HepG2 (cell line): ENCODE results near the gene NKX1-2. TPM values are rescaled to one million over a fixed set of nuclear protein-coding genes. Genes with fewer than 3 reads are reported as not detected.

ENCODE experiments used
- DRAP1 ChIP-seq: IDR thresholded peaks from 2 replicates; pipeline ENCODE4 v1.6.1; 2016; ENCODE audit warnings: missing genetic modification reagents, missing compliant biosample characterization
- FOXM1 ChIP-seq: sonication (generic); formaldehyde crosslinking; IDR thresholded peaks from 2 replicates; pipeline ENCODE4 v1.5.0; 2020; ENCODE audit warnings: missing genetic modification reagents
- GTF2F1 ChIP-seq: fragments of 150-350 bp; IDR thresholded peaks from 2 replicates; pipeline ENCODE4 v1.6.1; 2014; ENCODE audit warnings: low read length
- HDAC2 ChIP-seq: sonication (generic); formaldehyde crosslinking; IDR thresholded peaks from 2 replicates; pipeline ENCODE4 v1.4.0; 2020; ENCODE audit warnings: missing genetic modification reagents
- HNF1B ChIP-seq: sonication (generic); formaldehyde crosslinking; IDR thresholded peaks from 2 replicates; pipeline ENCODE4 v1.5.1; 2020; ENCODE audit warnings: mild to moderate bottlenecking, moderate library complexity, missing genetic modification reagents
- MNT ChIP-seq: fragments of 450-650 bp; IDR thresholded peaks from 2 replicates; pipeline ENCODE4 v1.6.1; 2016
- MZF1 ChIP-seq: sonication (generic); formaldehyde crosslinking; IDR thresholded peaks from 2 replicates; pipeline ENCODE4 v1.8.1; 2023; ENCODE audit warnings: mild to moderate bottlenecking, missing genetic modification reagents, borderline replicate concordance
- RAD21 ChIP-seq: fragments of 450-650 bp; formaldehyde crosslinking; IDR thresholded peaks from 2 replicates; pipeline ENCODE4 v1.5.0; 2020; ENCODE audit warnings: mild to moderate bottlenecking
- RCOR2 ChIP-seq: IDR thresholded peaks from 2 replicates; pipeline ENCODE4 v1.6.1; 2016; ENCODE audit warnings: missing biosample characterization, missing genetic modification reagents
- RELA ChIP-seq: sonication (generic); formaldehyde crosslinking; IDR thresholded peaks from 2 replicates; pipeline ENCODE4 v1.4.0; 2020; ENCODE audit warnings: missing genetic modification reagents
- SP2 ChIP-seq: sonication (generic); formaldehyde crosslinking; IDR thresholded peaks from 2 replicates; pipeline ENCODE4 v1.5.1; 2020; ENCODE audit warnings: mild to moderate bottlenecking, missing genetic modification reagents
- THYN1 ChIP-seq: sonication (generic); formaldehyde crosslinking; IDR thresholded peaks from 2 replicates; pipeline ENCODE4 v1.8.1; 2023; ENCODE audit warnings: low read depth, mild to moderate bottlenecking, moderate library complexity, missing genetic modification reagents, borderline replicate concordance
- U2AF2 ChIP-seq: fragments of 200-400 bp; formaldehyde crosslinking; IDR thresholded peaks from 2 replicates; pipeline ENCODE4 v1.6.1; 2017; ENCODE audit warnings: low read depth, mild to moderate bottlenecking, low read length
- polyA plus RNA-seq, 8 experiments: library from polyadenylated mRNA; depleted of rRNA in 3 of 8; stranded (reverse) in 7 of 8; unstranded in 1 of 8; fragments of >200 nt; fragmentation: Illumina TruSeq in 4 of 8; extraction: Trizol in 4 of 8; gene quantifications; 2 replicates each; pipeline versions ENCODE4 v1.2.1 to v1.2.3, GENCODE V29; 2011 to 2016; ENCODE audit warnings: low read depth in 4 of 8, missing spikeins in 1 of 8, mixed read lengths in 1 of 8; ENCODE audit not compliant: insufficient read depth in 1 of 8
- total RNA-seq, 5 experiments: library from RNA; depleted of rRNA; stranded (reverse); fragments of >200 nt; fragmentation: Illumina TruSeq; extraction: Trizol; gene quantifications; 2 replicates each; pipeline ENCODE4 v1.2.3, GENCODE V29; 2016; ENCODE audit warnings: low read depth in 1 of 5
- TF ChIP-seq, protein P1 (sequence below): sonication (generic); formaldehyde crosslinking; IDR thresholded peaks from 2 replicates; pipeline ENCODE4 v1.8.0; 2022; ENCODE audit warnings: low read depth, missing genetic modification reagents
- TF ChIP-seq, protein P2 (sequence below): sonication (generic); formaldehyde crosslinking; IDR thresholded peaks from 2 replicates; pipeline ENCODE4 v1.5.1; 2020; ENCODE audit warnings: mild to moderate bottlenecking, missing genetic modification reagents, moderate library complexity
- TF ChIP-seq, protein P3 (sequence below): IDR thresholded peaks from 2 replicates; pipeline ENCODE4 v1.6.1; 2018; ENCODE audit warnings: missing genetic modification reagents

NKX1-2 gene
- total and polyA plus RNA-seq, 2 of the 13 experiments (the other 11 are each of a cell fraction or from before 2014, with no cell fraction given), result not detected

GRCh38 chr10:124418726-124419501 lies 30.9 kb downstream of the NKX1-2 start, which contains the start of gene OAT (continued):
- peak; percentile 51 for TF ChIP-seq MNT
- TF ChIP-seq HDAC2 (CRISPR knock-in tag), result peak; percentile 47; the same call in 1 of the 2 replicates
- TF ChIP-seq MZF1 (CRISPR knock-in tag), result no peak
- TF ChIP-seq RELA (CRISPR knock-in tag), result no peak
- TF ChIP-seq, protein P1, sequence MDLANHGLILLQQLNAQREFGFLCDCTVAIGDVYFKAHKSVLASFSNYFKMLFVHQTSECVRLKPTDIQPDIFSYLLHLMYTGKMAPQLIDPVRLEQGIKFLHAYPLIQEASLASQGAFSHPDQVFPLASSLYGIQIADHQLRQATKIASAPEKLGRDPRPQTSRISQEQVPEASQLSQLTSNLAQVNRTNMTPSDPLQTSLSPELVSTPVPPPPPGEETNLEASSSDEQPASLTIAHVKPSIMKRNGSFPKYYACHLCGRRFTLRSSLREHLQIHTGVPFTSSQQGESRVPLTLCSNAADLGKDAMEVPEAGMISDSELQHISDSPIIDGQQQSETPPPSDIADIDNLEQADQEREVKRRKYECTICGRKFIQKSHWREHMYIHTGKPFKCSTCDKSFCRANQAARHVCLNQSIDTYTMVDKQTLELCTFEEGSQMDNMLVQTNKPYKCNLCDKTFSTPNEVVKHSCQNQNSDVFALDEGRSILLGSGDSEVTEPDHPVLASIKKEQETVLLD (CRISPR knock-in tag), result no peak
- no peak for TF ChIP-seq FOXM1 (CRISPR knock-in tag)
- TF ChIP-seq SP2 (CRISPR knock-in tag), result peak; percentile 81
- no peak for TF ChIP-seq U2AF2
- peak; percentile 10; the same call in 1 of the 2 replicates for TF ChIP-seq RAD21 (CRISPR knock-in tag)
- TF ChIP-seq GTF2F1, result peak; percentile 72
- peak; percentile 58; the same call in 1 of the 2 replicates for TF ChIP-seq RCOR2 (CRISPR knock-in tag)
- peak; percentile 100 for TF ChIP-seq DRAP1 (CRISPR knock-in tag)
- TF ChIP-seq THYN1 (CRISPR knock-in tag), result no peak
- TF ChIP-seq, protein P2, sequence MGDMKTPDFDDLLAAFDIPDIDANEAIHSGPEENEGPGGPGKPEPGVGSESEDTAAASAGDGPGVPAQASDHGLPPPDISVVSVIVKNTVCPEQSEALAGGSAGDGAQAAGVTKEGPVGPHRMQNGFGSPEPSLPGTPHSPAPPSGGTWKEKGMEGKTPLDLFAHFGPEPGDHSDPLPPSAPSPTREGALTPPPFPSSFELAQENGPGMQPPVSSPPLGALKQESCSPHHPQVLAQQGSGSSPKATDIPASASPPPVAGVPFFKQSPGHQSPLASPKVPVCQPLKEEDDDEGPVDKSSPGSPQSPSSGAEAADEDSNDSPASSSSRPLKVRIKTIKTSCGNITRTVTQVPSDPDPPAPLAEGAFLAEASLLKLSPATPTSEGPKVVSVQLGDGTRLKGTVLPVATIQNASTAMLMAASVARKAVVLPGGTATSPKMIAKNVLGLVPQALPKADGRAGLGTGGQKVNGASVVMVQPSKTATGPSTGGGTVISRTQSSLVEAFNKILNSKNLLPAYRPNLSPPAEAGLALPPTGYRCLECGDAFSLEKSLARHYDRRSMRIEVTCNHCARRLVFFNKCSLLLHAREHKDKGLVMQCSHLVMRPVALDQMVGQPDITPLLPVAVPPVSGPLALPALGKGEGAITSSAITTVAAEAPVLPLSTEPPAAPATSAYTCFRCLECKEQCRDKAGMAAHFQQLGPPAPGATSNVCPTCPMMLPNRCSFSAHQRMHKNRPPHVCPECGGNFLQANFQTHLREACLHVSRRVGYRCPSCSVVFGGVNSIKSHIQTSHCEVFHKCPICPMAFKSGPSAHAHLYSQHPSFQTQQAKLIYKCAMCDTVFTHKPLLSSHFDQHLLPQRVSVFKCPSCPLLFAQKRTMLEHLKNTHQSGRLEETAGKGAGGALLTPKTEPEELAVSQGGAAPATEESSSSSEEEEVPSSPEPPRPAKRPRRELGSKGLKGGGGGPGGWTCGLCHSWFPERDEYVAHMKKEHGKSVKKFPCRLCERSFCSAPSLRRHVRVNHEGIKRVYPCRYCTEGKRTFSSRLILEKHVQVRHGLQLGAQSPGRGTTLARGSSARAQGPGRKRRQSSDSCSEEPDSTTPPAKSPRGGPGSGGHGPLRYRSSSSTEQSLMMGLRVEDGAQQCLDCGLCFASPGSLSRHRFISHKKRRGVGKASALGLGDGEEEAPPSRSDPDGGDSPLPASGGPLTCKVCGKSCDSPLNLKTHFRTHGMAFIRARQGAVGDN (CRISPR knock-in tag), result peak; percentile 82
- TF ChIP-seq, protein P3, sequence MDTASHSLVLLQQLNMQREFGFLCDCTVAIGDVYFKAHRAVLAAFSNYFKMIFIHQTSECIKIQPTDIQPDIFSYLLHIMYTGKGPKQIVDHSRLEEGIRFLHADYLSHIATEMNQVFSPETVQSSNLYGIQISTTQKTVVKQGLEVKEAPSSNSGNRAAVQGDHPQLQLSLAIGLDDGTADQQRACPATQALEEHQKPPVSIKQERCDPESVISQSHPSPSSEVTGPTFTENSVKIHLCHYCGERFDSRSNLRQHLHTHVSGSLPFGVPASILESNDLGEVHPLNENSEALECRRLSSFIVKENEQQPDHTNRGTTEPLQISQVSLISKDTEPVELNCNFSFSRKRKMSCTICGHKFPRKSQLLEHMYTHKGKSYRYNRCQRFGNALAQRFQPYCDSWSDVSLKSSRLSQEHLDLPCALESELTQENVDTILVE (CRISPR knock-in tag), result peak; percentile 17; the same call in 1 of the 2 replicates
- TF ChIP-seq HNF1B (CRISPR knock-in tag), result peak; percentile 59
